K562 (cell line): Measurements from ENCODE around the gene CAMK1D. TPM values are rescaled to one million over a fixed set of nuclear protein-coding genes. Genes with fewer than 3 reads are reported as not detected.

ENCODE experiments used
- ATAC-seq: fragments of 200-7000 bp; cut with Tn5 transposase; 3 replicates; pipeline ENCODE4 v1.9.1; 2020; ENCODE audit warnings: moderate library complexity
- BruUV-seq: library from RNA; stranded (reverse); fragments of 400-500 nt; replicated peaks from 2 replicates; lab custom pipeline; 2021; lab: Mats Ljungman, UMichigan
- CTCF ChIA-PET: fragments of 300-600 bp; formaldehyde crosslinking; extraction: SDS; loops from one replicate; lab custom pipeline; 2021; ENCODE audit warnings: low intra/inter-chr PET ratio; lab: Yijun Ruan, JAX
- POLR2A ChIA-PET: fragments of 300-600, 350-650 bp; sonication (Branson Sonifier 250); formaldehyde crosslinking; extraction: SDS; loops from one replicate; lab custom pipeline; 2021; ENCODE audit warnings: antibody characterized with exemption, inconsistent platforms; lab: Yijun Ruan, JAX
- DNase-seq, 4 experiments: peaks; one replicate each; pipeline versions ENCODE4 v3.0.0 to v3.0.0-alpha.2; 2011 to 2018; ENCODE audit warnings: low spot score in 3 of 4, mixed read lengths in 3 of 4; ENCODE audit errors: extremely low read depth in 1 of 4
- FAIRE-seq: peaks from 2 replicates; lab custom pipeline; 2011; peaks lifted over from hg19 to GRCh38; lab: Jason Lieb, UNC
- H2AFZ ChIP-seq: 2 replicates; pipeline ENCODE4 v1.6.0; 2011; ENCODE audit warnings: low read depth, low read length, control low read depth, inconsistent platforms
- H3K27ac ChIP-seq: fragments of 200-600 bp; 3 replicates; pipeline ENCODE4 v1.8.0; 2011; ENCODE audit warnings: low read depth, mild to moderate bottlenecking, control low read depth, inconsistent platforms, low read length, moderate library complexity, mixed read lengths; ENCODE audit errors: extremely low read depth
- H3K27me3 ChIP-seq, 2 experiments: fragments of 300-600 bp in 1 of 2; 2 replicates in 1 of 2; 3 replicates in 1 of 2; pipeline versions ENCODE4 v1.6.0 to v1.8.0; 2011; ENCODE audit warnings: inconsistent platforms in 2 of 2, low read length in 2 of 2, mild to moderate bottlenecking in 1 of 2, mixed read lengths in 1 of 2, moderate library complexity in 1 of 2; ENCODE audit not compliant: control insufficient read depth in 2 of 2, insufficient read depth in 2 of 2
- H3K36me3 ChIP-seq: fragments of 300-600 bp; 3 replicates; pipeline ENCODE4 v1.8.0; 2011; ENCODE audit warnings: mild to moderate bottlenecking, low read length, inconsistent platforms; ENCODE audit not compliant: control insufficient read depth, insufficient read depth
- H3K4me1 ChIP-seq, 2 experiments: fragments of 200-600 bp in 1 of 2; replicated peaks in 1 of 2; 2 replicates in 1 of 2; 3 replicates in 1 of 2; pipeline versions ENCODE4 v1.5.1 to v1.8.0; 2011; ENCODE audit warnings: inconsistent platforms in 2 of 2, low read length in 2 of 2, mild to moderate bottlenecking in 1 of 2, mixed read lengths in 1 of 2, moderate library complexity in 1 of 2; ENCODE audit not compliant: control insufficient read depth in 2 of 2, insufficient read depth in 2 of 2
- H3K4me2 ChIP-seq: 2 replicates; pipeline ENCODE4 v1.6.1; 2011; ENCODE audit warnings: low read length, control low read depth, inconsistent platforms, mixed read lengths; ENCODE audit not compliant: insufficient read depth
- H3K4me3 ChIP-seq: fragments of 200-600 bp; sonication (generic), shearing (Covaris generic); 2 replicates; pipeline ENCODE4 v1.5.1; 2016; ENCODE audit warnings: control low read depth, inconsistent platforms
- H3K79me2 ChIP-seq: fragments of 200-600 bp; 3 replicates; pipeline ENCODE4 v1.8.0; 2011; ENCODE audit warnings: low read length, inconsistent platforms; ENCODE audit not compliant: control insufficient read depth, insufficient read depth
- H3K9ac ChIP-seq, 2 experiments: 2 replicates each; pipeline versions ENCODE4 v1.6.0 to v1.6.1; 2011; ENCODE audit warnings: low read depth in 2 of 2, low read length in 2 of 2, control low read depth in 1 of 2, inconsistent platforms in 1 of 2, mild to moderate bottlenecking in 1 of 2, mixed read lengths in 1 of 2; ENCODE audit not compliant: insufficient read depth in 1 of 2
- H3K9me1 ChIP-seq: one replicate; pipeline ENCODE4 v1.6.0; 2011; ENCODE audit warnings: inconsistent platforms, mild to moderate bottlenecking, low read length, moderate library complexity; ENCODE audit not compliant: control insufficient read depth, insufficient read depth
- H3K9me3 ChIP-seq: replicated peaks from 2 replicates; pipeline ENCODE4 v1.5.1; 2011; ENCODE audit warnings: low read depth, low read length, inconsistent platforms; ENCODE audit not compliant: control insufficient read depth, insufficient read depth
- H4K20me1 ChIP-seq: replicated peaks from 2 replicates; pipeline ENCODE4 v1.6.1; 2011; ENCODE audit warnings: low read length, inconsistent platforms, mixed read lengths; ENCODE audit not compliant: control insufficient read depth, insufficient read depth
- BCOR ChIP-seq: fragments of 450-650 bp; IDR thresholded peaks from 2 replicates; pipeline ENCODE4 v1.6.1; 2016
- BRF1 ChIP-seq: IDR thresholded peaks from 3 replicates; pipeline ENCODE4 v1.6.1; 2011; ENCODE audit warnings: borderline replicate concordance, mild to moderate bottlenecking; ENCODE audit not compliant: insufficient read length; ENCODE audit errors: extremely low read depth
- GATA2 ChIP-seq: sonication (generic); formaldehyde crosslinking; IDR thresholded peaks from 2 replicates; pipeline ENCODE4 v1.4.0; 2020; ENCODE audit warnings: mild to moderate bottlenecking, missing genetic modification reagents
- HNRNPH1 ChIP-seq: fragments of 200-400 bp; formaldehyde crosslinking; optimal IDR thresholded peaks from 2 replicates; pipeline ENCODE3; 2017; ENCODE audit warnings: low read depth, mild to moderate bottlenecking, low read length, moderate library complexity
- PHF21A ChIP-seq: fragments of 450-650 bp; IDR thresholded peaks from 2 replicates; pipeline ENCODE4 v1.6.1; 2017; ENCODE audit warnings: low read depth, borderline replicate concordance
- RUNX1 ChIP-seq: sonication (generic); IDR thresholded peaks from 2 replicates; pipeline ENCODE4 v1.6.1; 2016; ENCODE audit warnings: antibody characterized with exemption, low read depth
- SMARCB1 ChIP-seq: IDR thresholded peaks from 2 replicates; pipeline ENCODE4 v1.6.1; 2011; ENCODE audit warnings: improper control_type of control experiment, low read depth; ENCODE audit not compliant: insufficient read length
- ZBTB5 ChIP-seq: fragments of 450-650 bp; IDR thresholded peaks from 2 replicates; pipeline ENCODE4 v1.6.1; 2017; ENCODE audit warnings: antibody characterized with exemption
- ZNF280B ChIP-seq: fragments of 250-450 bp; sonication (Bioruptor Pico); IDR thresholded peaks from 2 replicates; pipeline ENCODE4 v1.5.1; 2021; ENCODE audit warnings: mild to moderate bottlenecking
- ZNF609 ChIP-seq: sonication (generic); formaldehyde crosslinking; IDR thresholded peaks from 2 replicates; pipeline ENCODE4 v1.8.1; 2023; ENCODE audit warnings: missing genetic modification reagents, mild to moderate bottlenecking, borderline replicate concordance
- WGBS: fragments of 100-300 bp; shearing (Covaris generic); methylation state at CpG from one replicate; pipeline ENCODE4 v1.1.6; 2016; ENCODE audit warnings: low coverage, mixed read lengths; ENCODE audit not compliant: insufficient coverage; ENCODE audit errors: missing lambda C conversion rate; 5-methylcytosine and 5-hydroxymethylcytosine counted together
- in situ Hi-C: fragments of 300-500 bp; cut with MboI; formaldehyde crosslinking; loops from 4 replicates; pipeline ENCODE4 v1.15.0; 2018; ENCODE audit warnings: inconsistent platforms, mixed read lengths
- intact Hi-C: fragments of 100-400 bp; cut with micrococcal nuclease; formaldehyde crosslinking; loops from 2 replicates; pipeline ENCODE4 v1.14.2; 2022
- polyA plus RNA-seq, 8 experiments: library from polyadenylated mRNA; depleted of rRNA in 4 of 8; stranded (reverse) in 5 of 8; unstranded in 3 of 8; fragments of >200 nt; fragmentation: Nextera tagmentation in 2 of 8; fragmentation: Illumina TruSeq in 1 of 8; extraction: Ambion mirVana in 2 of 8; extraction: Trizol in 1 of 8; gene quantifications; 2 replicates each; pipeline versions ENCODE4 v1.2.1 to v1.2.3, GENCODE V29; 2011 to 2014; ENCODE audit warnings: inconsistent platforms in 1 of 8, missing spikeins in 1 of 8
- total RNA-seq, 7 experiments: library from RNA; depleted of rRNA in 6 of 7; stranded (reverse); fragments of >200 nt in 6 of 7; fragmentation: Illumina TruSeq in 2 of 7; extraction: Trizol in 2 of 7; gene quantifications; 2 replicates each; pipeline versions ENCODE4 v1.2.1 to v1.2.3, GENCODE V29; 2011 to 2021; ENCODE audit warnings: low replicate concordance in 1 of 7

The CAMK1D gene
- total and polyA plus RNA-seq, 9 of the 15 experiments (the other 6 are each of a cell fraction or from before 2014, with no cell fraction given): 0.12 to 0.24 (median 0.20) TPM; not detected in 5

GRCh38 chr10:12697764-12698163, 348.4 kb downstream of the CAMK1D start (continued):
- TF ChIP-seq PHF21A: no peak

- CTCF ChIA-PET: no interaction called here
- no peak overlapping the region for H3K27ac ChIP-seq
- intact Hi-C loops: no loop called here
- no peak overlapping the region for H3K9ac ChIP-seq
- no peaks in the 10 kb centered on the region for H3K4me1 ChIP-seq
- H4K20me1 ChIP-seq: no peaks in the 10 kb centered on the region; the same call in 1 of the 2 replicates
- peaks cover 22 to 30% of the 10 kb centered on the region in 2 experiments; a peak in 4 of 5 replicates for H3K27me3 ChIP-seq
- POLR2A ChIA-PET: no interaction called here
- H3K9me3 ChIP-seq: no peaks in the 10 kb centered on the region
- DNase-seq: no peak
- no peaks in the 10 kb centered on the region for H3K36me3 ChIP-seq
- H3K9me1 ChIP-seq: peaks cover 2% of the 10 kb centered on the region
- TF ChIP-seq GATA2 (CRISPR knock-in tag) (no peak), SMARCB1 (no peak), ZNF609 (no peak), ZNF280B (CRISPR knock-in tag) (no peak), BCOR (no peak), BRF1 (no peak), ZBTB5 (0 out of 2 replicates have a peak, but pooled peaks have one; percentile 62), RUNX1 (no peak), HNRNPH1 (no peak)
- ATAC-seq: no peak
- in situ Hi-C loops: no loop called here
- H2AFZ ChIP-seq: no peak overlapping the region
- FAIRE-seq: no peak
- no peak overlapping the region for H3K4me2 ChIP-seq
- BruUV-seq: no TSS peak
- H3K4me3 ChIP-seq: no peak overlapping the region
- WGBS: 1% methylated on average over 7 of the region's 7 CpGs
- no peaks in the 10 kb centered on the region for H3K79me2 ChIP-seq
Observed at GRCh38 chr10:12699258-12699700, 349.9 kb downstream of the CAMK1D start.
